Right cardiac atrium (tissue), 5 donors: ENCODE measurements around the gene RBFOX2. TPM values are rescaled to one million over a fixed set of nuclear protein-coding genes. Genes with fewer than 3 reads are reported as not detected.
"Not testable (repeated sequence)": the region's sequence is repeated elsewhere in the genome, so short reads cannot be mapped to it uniquely, and the experiment has no call there.

Source experiments
- ATAC-seq, 2 donors: fragments of 200-7000 bp; cut with Tn5 transposase; one replicate each; pipeline versions ENCODE4 v1.8.0 to v1.9.1; 2020; ENCODE audit warnings: moderate library complexity in 2 of 2, mild to moderate bottlenecking in 1 of 2
- DNase-seq, 3 donors: peaks; one replicate each; pipeline ENCODE4 v3.0.0-alpha.2; 2020
- H3K27ac ChIP-seq: one replicate; pipeline ENCODE4 v1.5.1; 2013; ENCODE audit warnings: mild to moderate bottlenecking, low read length, control low read depth, moderate library complexity
- H3K27me3 ChIP-seq: one replicate; pipeline ENCODE4 v1.6.1; 2013; ENCODE audit not compliant: control insufficient read depth, insufficient read depth
- H3K4me1 ChIP-seq: one replicate; pipeline ENCODE4 v1.6.1; 2013; ENCODE audit warnings: low read length; ENCODE audit not compliant: control insufficient read depth, insufficient read depth
- H3K4me3 ChIP-seq: one replicate; pipeline ENCODE4 v1.5.1; 2013; ENCODE audit warnings: low read length, control low read depth
- H3K9me3 ChIP-seq: one replicate; pipeline ENCODE4 v1.6.1; 2013; ENCODE audit warnings: low read length; ENCODE audit not compliant: control insufficient read depth
- WGBS: extraction: QIAGEN DNeasy Blood & Tissue Kit; methylation state at CpG from one replicate; pipeline ENCODE4 v1.1.7; 2013; 5-methylcytosine and 5-hydroxymethylcytosine counted together
- intact Hi-C, 4 donors: fragments of 100-400 bp; cut with DNase I; formaldehyde crosslinking; loops; one replicate each; pipeline versions ENCODE4 v1.11.0 to v1.14.0; 2022 to 2023
- polyA plus RNA-seq: library from polyadenylated mRNA; stranded (reverse); fragments of 200-250 nt; gene quantifications from one replicate; pipeline ENCODE4 v1.2.3, GENCODE V29; 2013
- total RNA-seq, 4 donors: library from RNA; stranded (reverse); fragmentation: NEBNext Ultra II Directional; extraction: Animal tissue kit (Norgen Biotek cat#: 25700); gene quantifications; one replicate each; pipeline ENCODE4 v1.2.1, GENCODE V29; 2021
- donor health status: healthy with polysubstance abuse.
- donor health status: DM: no; HTN: yes; CAD: no.
- donor health status: DM: no; HTN: no; CAD: no.
- donor health status: DM: no; HTN: yes; CAD: no; lungs with severe emphysema.
- donor health status: DM: yes; HTN: yes; CAD: no.

The RBFOX2 gene
- total and polyA plus RNA-seq, 5 donors = 36.7 to 89.8 (median 73.6) TPM

GRCh38 chr22:36065462-36065774 is 36.8 kb upstream of the RBFOX2 start:
- peak; percentile 67 for ATAC-seq
- Histone ChIP-seq H3K4me1 (no peaks in the 10 kb centered on the region), H3K27ac (peak overlapping the region; percentile 88), H3K4me3 (peak overlapping the region; percentile 47), H3K27me3 (no peaks in the 10 kb centered on the region), H3K9me3 (no peaks in the 10 kb centered on the region)
- intact Hi-C loops = loop anchor here in 3 of 4 donors (5.0 kb wide), 3 partner anchors 33 to 133 kb away; no protein-coding TSS in a partner anchor
- DNase-seq = no peak
- WGBS = 4% methylated on average over 5 of the region's 5 CpGs

- ATAC-seq = no peak
- DNase-seq = no peak
- no peaks in the 10 kb centered on the region for H3K27me3 ChIP-seq
- no peak overlapping the region for H3K27ac ChIP-seq
- no peaks in the 10 kb centered on the region for H3K9me3 ChIP-seq
- 95% methylated on average over 5 of the region's 5 CpGs for WGBS
- H3K4me3 ChIP-seq = no peak overlapping the region
- intact Hi-C loops = no loop called here
- H3K4me1 ChIP-seq = no peaks in the 10 kb centered on the region
These were observed 35.7 kb upstream of the RBFOX2 start for GRCh38 chr22:36064358-36064757.

- DNase-seq (no peak), ATAC-seq (no peak)
- Histone ChIP-seq H3K4me3 (no peak overlapping the region), H3K9me3 (no peaks in the 10 kb centered on the region), H3K27ac (no peak overlapping the region), H3K27me3 (no peaks in the 10 kb centered on the region), H3K4me1 (no peaks in the 10 kb centered on the region)
- intact Hi-C loops = no loop called here
- 100% methylated on average over 1 of the region's 1 CpG for WGBS
These were observed 28.4 kb upstream of the RBFOX2 start for GRCh38 chr22:36056980-36057379.

DNA sequence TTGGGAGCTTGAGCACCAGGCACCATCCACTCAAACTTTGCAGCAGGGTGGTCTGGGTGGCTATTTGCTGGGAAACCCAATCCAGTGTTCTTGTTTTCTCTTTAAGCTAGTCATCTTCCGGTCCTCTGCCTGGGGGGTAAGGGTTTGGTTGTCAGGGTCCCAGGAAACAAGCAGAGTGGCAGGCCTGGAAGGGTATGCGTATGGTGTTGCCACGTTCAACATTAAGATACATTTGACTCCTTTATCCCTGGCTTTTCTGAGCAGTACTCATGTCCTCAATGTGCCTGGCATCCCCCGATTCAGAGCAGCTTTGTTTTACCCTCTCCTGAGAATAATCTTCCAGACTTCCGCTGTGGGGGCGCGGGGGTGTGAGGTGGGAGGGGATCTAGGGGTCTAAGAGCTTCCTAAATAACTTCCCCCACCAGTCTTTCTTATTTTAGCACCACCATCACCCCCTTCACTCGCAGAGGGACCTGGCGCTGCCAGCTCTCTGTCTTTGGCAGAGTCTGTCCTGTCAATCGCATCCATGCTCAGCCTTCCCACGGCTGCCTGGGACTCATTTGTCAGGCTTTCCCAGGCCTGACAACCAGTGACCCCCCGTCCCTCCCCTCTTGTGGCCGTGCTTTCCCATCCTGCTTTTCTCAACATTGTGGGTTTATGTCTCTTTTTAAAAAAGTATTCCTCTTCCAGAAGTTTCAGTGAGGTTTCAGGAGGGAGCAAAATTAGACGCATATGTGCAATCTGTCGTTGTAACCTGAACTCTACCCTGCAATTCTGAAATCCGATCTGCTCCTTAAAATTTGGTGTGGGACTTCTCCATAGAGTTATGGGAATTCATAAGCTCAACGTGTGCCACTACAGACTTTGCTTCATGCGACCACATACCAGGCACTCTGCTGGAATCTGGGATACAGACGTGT is 27.0 kb upstream of the RBFOX2 start:
- Histone ChIP-seq H3K27ac (no peak overlapping the region), H3K4me1 (no peaks in the 10 kb centered on the region), H3K27me3 (no peaks in the 10 kb centered on the region), H3K4me3 (no peak overlapping the region), H3K9me3 (no peaks in the 10 kb centered on the region)
- DNase-seq (peak in 1 of 3 donors; percentile 58), ATAC-seq (peak; percentile 33 to 46)
- WGBS = 35% methylated on average over 19 of the region's 19 CpGs
- intact Hi-C loops = no loop called here

DNA sequence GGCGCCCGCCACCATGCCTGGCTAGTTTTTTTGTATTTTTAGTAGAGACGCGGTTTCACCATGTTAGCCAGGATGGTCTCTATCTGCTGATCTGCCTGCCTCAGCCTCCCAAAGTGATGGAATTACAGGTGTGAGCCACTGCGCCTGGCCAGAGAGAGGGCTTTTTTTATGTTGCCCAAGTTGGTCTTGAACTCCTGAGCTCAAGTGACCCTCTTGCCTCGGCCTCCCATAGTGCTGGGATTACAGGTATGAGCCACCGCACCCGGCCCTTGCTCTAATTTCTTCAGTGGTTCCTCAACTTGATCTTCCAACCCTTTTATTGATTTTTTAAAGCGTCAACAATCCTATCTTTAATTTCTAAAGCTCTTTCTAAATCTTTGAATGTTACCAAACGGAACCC is 25.8 kb upstream of the RBFOX2 start:
- DNase-seq, H3K27ac ChIP-seq, intact Hi-C loops, H3K4me1 ChIP-seq, H3K9me3 ChIP-seq, H3K27me3 ChIP-seq, ATAC-seq, H3K4me3 ChIP-seq: not testable (repeated sequence)
- 97% methylated on average over 10 of the region's 10 CpGs for WGBS

- intact Hi-C loops = no loop called here
- 94% methylated on average over 1 of the region's 1 CpG for WGBS
- no peak overlapping the region for H3K27ac ChIP-seq
These were observed 24.9 kb upstream of the RBFOX2 start for GRCh38 chr22:36053242-36054147.

DNA sequence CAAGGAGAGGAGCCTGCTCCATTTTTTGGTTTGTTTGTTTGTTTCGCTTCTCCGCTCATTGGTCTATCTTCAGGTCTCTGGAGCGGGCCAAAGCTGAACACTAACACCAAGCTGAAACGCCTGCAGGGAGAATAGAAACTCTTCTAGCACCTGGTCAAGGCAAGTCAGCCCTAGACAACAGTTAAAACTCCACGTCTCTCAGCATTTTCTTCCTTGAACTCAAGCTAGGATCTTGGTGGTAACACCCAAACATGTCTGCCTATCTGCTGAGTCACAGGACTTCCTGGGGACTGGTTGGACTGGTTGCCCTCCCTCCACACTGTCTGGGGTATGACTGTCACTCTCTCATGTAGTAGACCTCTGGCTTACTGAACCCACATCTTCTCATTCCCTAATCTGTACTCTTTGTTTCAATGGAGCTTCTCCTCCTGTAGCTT is 23.9 kb upstream of the RBFOX2 start:
- ATAC-seq (peak in 1 of 2 donors; percentile 40), DNase-seq (no peak)
- no peak overlapping the region for H3K27ac ChIP-seq
- no peaks in the 10 kb centered on the region for H3K4me1 ChIP-seq
- H3K4me3 ChIP-seq = no peak overlapping the region
- 88% methylated on average over 5 of the region's 5 CpGs for WGBS
- intact Hi-C loops = no loop called here
- no peaks in the 10 kb centered on the region for H3K9me3 ChIP-seq
- no peaks in the 10 kb centered on the region for H3K27me3 ChIP-seq

More at GRCh38 chr22:36053242-36054147, 24.9 kb upstream of the RBFOX2 start:
- H3K9me3 ChIP-seq = no peaks in the 10 kb centered on the region
- no peaks in the 10 kb centered on the region for H3K4me1 ChIP-seq
- DNase-seq (no peak), ATAC-seq (no peak)
- H3K4me3 ChIP-seq = no peak overlapping the region
- H3K27me3 ChIP-seq = no peaks in the 10 kb centered on the region

GRCh38 chr22:36049678-36049997 is 21.0 kb upstream of the RBFOX2 start:
- H3K4me3 ChIP-seq = no peak overlapping the region
- H3K27ac ChIP-seq = no peak overlapping the region
- no peaks in the 10 kb centered on the region for H3K4me1 ChIP-seq
- no peaks in the 10 kb centered on the region for H3K27me3 ChIP-seq
- ATAC-seq (no peak), DNase-seq (no peak)
- H3K9me3 ChIP-seq = no peaks in the 10 kb centered on the region
- intact Hi-C loops = no loop called here
- 77% methylated on average over 2 of the region's 2 CpGs for WGBS

- intact Hi-C loops = no loop called here
- Histone ChIP-seq H3K27me3 (no peaks in the 10 kb centered on the region), H3K4me3 (no peak overlapping the region), H3K9me3 (no peaks in the 10 kb centered on the region), H3K4me1 (no peaks in the 10 kb centered on the region), H3K27ac (no peak overlapping the region)
- ATAC-seq = no peak
- DNase-seq = no peak
- 65% methylated on average over 11 of the region's 11 CpGs for WGBS
These were observed 20.5 kb upstream of the RBFOX2 start for GRCh38 chr22:36048911-36049677.

- H3K4me3 ChIP-seq, H3K27ac ChIP-seq, intact Hi-C loops, H3K9me3 ChIP-seq, ATAC-seq, H3K27me3 ChIP-seq, H3K4me1 ChIP-seq, DNase-seq: not testable (repeated sequence)
- WGBS = 89% methylated on average over 3 of the region's 3 CpGs
These were observed 15.9 kb upstream of the RBFOX2 start for GRCh38 chr22:36044517-36044916.
